A549 (cell line): Measurements from ENCODE around the gene MEGF8. TPM values are rescaled to one million over a fixed set of nuclear protein-coding genes. Genes with fewer than 3 reads are reported as not detected.
A peak's percentile ranks its signal among the peaks of the same experiment; 100 is the strongest.

Experiments
- ATAC-seq, 2 experiments: fragments of 200-7000 bp in 1 of 2; fragments of >200 bp in 1 of 2; cut with Nextera tagmentation in 1 of 2; cut with Tn5 transposase in 1 of 2; 3 replicates each; pipeline versions ENCODE4 v1.8.0 to v1.9.1; 2018 to 2020; ENCODE audit warnings: mild to moderate bottlenecking in 1 of 2, moderate library complexity in 1 of 2
- CTCF ChIA-PET: fragments of 300-600 bp; sonication (Branson Sonifier 250); formaldehyde crosslinking; extraction: SDS; loops from one replicate; lab custom pipeline; 2021; ENCODE audit warnings: antibody characterized with exemption, inconsistent platforms; lab: Yijun Ruan, JAX
- POLR2A ChIA-PET: fragments of 350-600 bp; formaldehyde crosslinking; extraction: SDS; loops from one replicate; lab custom pipeline; 2021; ENCODE audit warnings: antibody characterized with exemption, inconsistent platforms; lab: Yijun Ruan, JAX
- DNase-seq, 2 experiments: peaks; one replicate each; pipeline versions ENCODE4 v3.0.0 to v3.0.0-alpha.2; 2011 to 2016; ENCODE audit warnings: low read depth in 1 of 2, low spot score in 1 of 2
- FAIRE-seq: peaks from 2 replicates; lab custom pipeline; 2011; peaks lifted over from hg19 to GRCh38; lab: Jason Lieb, UNC
- H3K27ac ChIP-seq, 2 experiments: fragments of >200 bp; sonication (Bioruptor Twin); formaldehyde crosslinking; 3 replicates each; pipeline ENCODE4 v1.5.1; 2016 to 2017
- H3K4me1 ChIP-seq: fragments of >200 bp; sonication (Bioruptor Twin); formaldehyde crosslinking; 3 replicates; pipeline ENCODE4 v1.6.1; 2016
- H3K4me2 ChIP-seq: fragments of >200 bp; sonication (Bioruptor Twin); formaldehyde crosslinking; 3 replicates; pipeline ENCODE4 v1.6.1; 2016
- H3K4me3 ChIP-seq: fragments of >200 bp; sonication (Bioruptor Twin); formaldehyde crosslinking; 3 replicates; pipeline ENCODE4 v1.5.1; 2016
- H3K9me3 ChIP-seq: fragments of >200 bp; sonication (Bioruptor Twin); formaldehyde crosslinking; 3 replicates; pipeline ENCODE4 v1.6.1; 2016
- BHLHE40 ChIP-seq: IDR thresholded peaks from 2 replicates; pipeline ENCODE4 v1.6.1; 2012; ENCODE audit warnings: low read depth, low read length, inconsistent platforms
- CBX2 ChIP-seq: fragments of 200-600 bp; sonication (generic); IDR thresholded peaks from 2 replicates; pipeline ENCODE4 v1.6.1; 2016; ENCODE audit warnings: low read depth, mild to moderate bottlenecking, borderline replicate concordance
- ESRRA ChIP-seq: fragments of 150-350 bp; IDR thresholded peaks from 2 replicates; pipeline ENCODE4 v1.6.1; 2014; ENCODE audit warnings: mild to moderate bottlenecking, low read length, borderline replicate concordance
- FOSL2 ChIP-seq, 2 experiments: fragments of 450-650 bp in 1 of 2; fragments of >200 bp in 1 of 2; sonication (Bioruptor Twin) in 1 of 2; formaldehyde crosslinking; IDR thresholded peaks; 2 replicates each; pipeline versions ENCODE4 v1.5.0 to v1.6.1; 2016 to 2020; ENCODE audit warnings: mild to moderate bottlenecking in 1 of 2, moderate library complexity in 1 of 2
- FOXS1 ChIP-seq: fragments of 250-450 bp; sonication (Bioruptor Pico); IDR thresholded peaks from 2 replicates; pipeline ENCODE4 v1.5.0; 2020; ENCODE audit warnings: mild to moderate bottlenecking, moderate library complexity
- HEYL ChIP-seq: fragments of 250-450 bp; sonication (Bioruptor Pico); IDR thresholded peaks from 2 replicates; pipeline ENCODE4 v1.8.0; 2021; ENCODE audit warnings: mild to moderate bottlenecking, moderate library complexity
- JUNB ChIP-seq: fragments of >200 bp; sonication (Bioruptor Twin); formaldehyde crosslinking; IDR thresholded peaks from 2 replicates; pipeline ENCODE4 v1.6.1; 2016
- MAFK ChIP-seq: fragments of 450-650 bp; IDR thresholded peaks from 2 replicates; pipeline ENCODE4 v1.6.1; 2014; ENCODE audit not compliant: partially characterized antibody
- MAZ ChIP-seq: fragments of 150-350 bp; IDR thresholded peaks from 2 replicates; pipeline ENCODE4 v1.6.1; 2014; ENCODE audit warnings: antibody characterized with exemption, low read depth, low read length, borderline replicate concordance
- MYC ChIP-seq: IDR thresholded peaks from 2 replicates; pipeline ENCODE4 v1.6.1; 2012; ENCODE audit warnings: mild to moderate bottlenecking, inconsistent platforms, low read length, improper control_type of control experiment, borderline replicate concordance
- NFE2L2 ChIP-seq: fragments of 150-350 bp; conservative IDR thresholded peaks from 2 replicates; pipeline ENCODE4 v1.6.1; 2014; ENCODE audit warnings: low read length
- NPAS2 ChIP-seq: fragments of 250-450 bp; sonication (Bioruptor Pico); IDR thresholded peaks from 2 replicates; pipeline ENCODE4 v1.8.0; 2022; ENCODE audit warnings: mild to moderate bottlenecking, moderate library complexity, borderline replicate concordance
- PHF8 ChIP-seq: fragments of 200-600 bp; sonication (generic); IDR thresholded peaks from 2 replicates; pipeline ENCODE4 v1.6.1; 2016; ENCODE audit warnings: low read depth, mild to moderate bottlenecking, antibody characterized with exemption, moderate library complexity, borderline replicate concordance
- POLR2A ChIP-seq: IDR thresholded peaks from 2 replicates; pipeline ENCODE4 v1.6.1; 2012; ENCODE audit warnings: mild to moderate bottlenecking, low read length
- POLR2AphosphoS2 ChIP-seq: conservative IDR thresholded peaks from 2 replicates; pipeline ENCODE4 v1.6.1; 2012; ENCODE audit warnings: low read length, improper control_type of control experiment, inconsistent platforms
- RARB ChIP-seq: fragments of 250-450 bp; sonication (Bioruptor Pico); IDR thresholded peaks from 2 replicates; pipeline ENCODE4 v1.8.0; 2021; ENCODE audit warnings: mild to moderate bottlenecking, moderate library complexity
- RCOR1 ChIP-seq: fragments of 150-350 bp; IDR thresholded peaks from 2 replicates; pipeline ENCODE4 v1.6.1; 2014; ENCODE audit warnings: antibody characterized with exemption, low read length, low read depth
- SMC3 ChIP-seq: fragments of >200 bp; sonication (Bioruptor Twin); formaldehyde crosslinking; IDR thresholded peaks from 3 replicates; pipeline ENCODE4 v1.6.1; 2018; ENCODE audit warnings: inconsistent platforms
- SREBF2 ChIP-seq: fragments of 450-650 bp; IDR thresholded peaks from 2 replicates; pipeline ENCODE4 v1.6.1; 2014; ENCODE audit warnings: mild to moderate bottlenecking, moderate library complexity
- TP53 ChIP-seq: fragments of 250-450 bp; sonication (Bioruptor Pico); IDR thresholded peaks from 2 replicates; pipeline ENCODE4 v1.5.0; 2021; ENCODE audit warnings: mild to moderate bottlenecking, moderate library complexity
- ZFP36 ChIP-seq: fragments of 450-650 bp; IDR thresholded peaks from 2 replicates; pipeline ENCODE4 v1.6.1; 2014; ENCODE audit warnings: borderline replicate concordance; ENCODE audit not compliant: partially characterized antibody
- ZNF302 ChIP-seq: fragments of 250-450 bp; sonication (Bioruptor Pico); IDR thresholded peaks from 2 replicates; pipeline ENCODE4 v1.9.0; 2021; ENCODE audit warnings: inconsistent platforms, mild to moderate bottlenecking, moderate library complexity
- WGBS: methylation state at CpG from one replicate; pipeline ENCODE4 v1.1.6; 2017; ENCODE audit errors: missing lambda C conversion rate; 5-methylcytosine and 5-hydroxymethylcytosine counted together
- polyA plus RNA-seq, 4 experiments: library from polyadenylated mRNA; depleted of rRNA in 3 of 4; stranded (reverse); fragments of >200 nt; fragmentation: RNase III in 1 of 4; extraction: RNeasy Plus Mini Kit Qiagen cat#74134 plus additional on column Dnase treatment in 1 of 4; gene quantifications; 2 replicates in 3 of 4; 3 replicates in 1 of 4; pipeline ENCODE4 v1.2.3, GENCODE V29; 2011 to 2017
- TF ChIP-seq, protein P1 (sequence below): IDR thresholded peaks from 2 replicates; pipeline ENCODE4 v1.6.1; 2012

MEGF8 gene
- polyA plus RNA-seq, 2 of the 4 experiments (the other 2 are of a cell fraction): 10.4 to 27.2 TPM

DNA sequence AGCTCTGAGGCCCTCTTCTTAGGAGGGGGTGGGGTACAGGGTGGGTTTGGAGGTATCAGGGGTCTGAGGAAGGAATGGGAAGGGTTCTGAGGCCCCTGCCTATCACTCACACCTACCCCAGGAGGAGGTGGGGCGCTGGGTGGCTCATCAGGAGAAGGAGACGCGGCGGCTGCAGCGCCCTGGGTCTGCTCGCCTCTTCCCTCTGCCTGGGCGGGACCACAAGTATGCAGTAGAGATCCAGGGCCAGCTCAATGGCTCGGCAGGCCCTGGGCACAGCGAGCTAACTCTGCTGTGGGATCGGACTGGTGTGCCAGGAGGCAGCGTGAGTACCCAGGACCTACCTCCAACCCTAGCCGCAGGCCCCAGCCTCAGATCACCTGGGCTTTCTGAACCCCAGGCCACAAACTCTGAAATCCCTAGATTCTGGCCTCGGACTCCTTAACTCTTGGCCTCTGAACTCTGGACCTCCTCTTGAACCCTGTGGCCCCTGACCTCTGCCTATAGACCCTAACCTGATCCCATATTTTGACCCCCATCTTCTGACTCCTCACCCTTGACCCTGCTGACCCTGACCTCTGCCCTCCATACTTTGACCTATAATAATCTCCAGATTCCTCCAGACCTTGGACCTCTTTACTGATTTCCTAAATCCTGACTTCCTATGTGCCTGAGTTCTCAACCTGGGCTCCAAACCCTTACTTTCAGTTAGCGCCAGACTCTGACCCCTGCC, 24.1 kb downstream of the MEGF8 start:
- H3K4me1 ChIP-seq: peaks cover 6% of the 10 kb centered on the region; the same call in 2 of the 3 replicates
- FAIRE-seq (no peak), DNase-seq (no peak), ATAC-seq (peak in 1 of 2 experiments; percentile 7; a peak in 1 of 6 replicates)
- WGBS: 87% methylated on average over 14 of the region's 14 CpGs
- H3K9me3 ChIP-seq: no peaks in the 10 kb centered on the region
- no peak overlapping the region for H3K4me3 ChIP-seq
- no peak for TF ChIP-seq NFE2L2
- TF ChIP-seq ESRRA: peak; percentile 40; the same call in 1 of the 2 replicates
- ChIA-PET CTCF (interaction anchor here (0.7 kb wide), 2 partner anchors 9 to 31 kb away, joined by 3 to 4 read pairs; no protein-coding TSS in a partner anchor), POLR2A (no interaction called here)
- no peak overlapping the region for H3K27ac ChIP-seq
- H3K4me2 ChIP-seq: no peak overlapping the region

DNA sequence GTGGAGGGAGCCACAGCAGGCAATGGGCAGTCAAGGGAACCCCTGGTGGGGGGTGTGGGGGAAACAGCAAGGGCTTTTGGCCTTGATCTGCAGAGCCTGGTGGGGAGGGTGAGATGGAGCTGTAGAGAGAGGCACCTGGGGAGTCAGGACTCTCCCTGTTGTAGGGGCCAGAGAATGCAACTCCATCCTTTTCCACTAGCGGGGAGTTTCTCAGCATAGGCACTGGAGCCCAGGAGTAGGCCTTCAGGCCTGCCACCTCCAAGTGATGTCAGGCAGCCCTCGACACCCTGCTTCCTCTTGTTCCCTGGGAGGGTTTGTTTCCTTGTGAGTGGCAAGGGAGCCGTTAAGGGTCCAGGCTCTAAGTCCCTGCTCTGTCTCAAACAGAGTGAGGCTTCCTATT, 25.0 kb downstream of the MEGF8 start:
- H3K27ac ChIP-seq: no peak overlapping the region
- ChIA-PET POLR2A (no interaction called here), CTCF (no interaction called here)
- H3K4me1 ChIP-seq: peaks cover 6% of the 10 kb centered on the region; the same call in 2 of the 3 replicates
- H3K4me2 ChIP-seq: no peak overlapping the region
- TF ChIP-seq NPAS2 (CRISPR knock-in tag) (no peak), POLR2A (0 out of 2 replicates have a peak, but pooled peaks have one; percentile 12)
- TF ChIP-seq, all 56 proteins: peak for 1
- no peaks in the 10 kb centered on the region for H3K9me3 ChIP-seq
- H3K4me3 ChIP-seq: no peak overlapping the region
- no peak for FAIRE-seq
- DNase-seq: no peak
- 76% methylated on average over 3 of the region's 3 CpGs for WGBS
- ATAC-seq: peak; percentile 35 to 39; a peak in 5 of 6 replicates

- ATAC-seq (no peak), FAIRE-seq (no peak), DNase-seq (no peak)
- WGBS: 92% methylated on average over 21 of the region's 21 CpGs
- Histone ChIP-seq H3K9me3 (no peaks in the 10 kb centered on the region), H3K4me1 (peaks cover 6% of the 10 kb centered on the region; the same call in 2 of the 3 replicates), H3K4me2 (no peak overlapping the region), H3K4me3 (no peak overlapping the region), H3K27ac (no peak overlapping the region)
- ChIA-PET CTCF (no interaction called here), POLR2A (no interaction called here)
- no peak for TF ChIP-seq BHLHE40
- no peak for TF ChIP-seq ESRRA
- TF ChIP-seq, protein P1, sequence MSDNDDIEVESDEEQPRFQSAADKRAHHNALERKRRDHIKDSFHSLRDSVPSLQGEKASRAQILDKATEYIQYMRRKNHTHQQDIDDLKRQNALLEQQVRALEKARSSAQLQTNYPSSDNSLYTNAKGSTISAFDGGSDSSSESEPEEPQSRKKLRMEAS: no peak
- no peak for TF ChIP-seq JUNB
- no peak for TF ChIP-seq TP53
- no peak for TF ChIP-seq MAZ
- no peak for TF ChIP-seq FOXS1 (CRISPR knock-in tag)
- TF ChIP-seq FOSL2 (IDR thresholded peaks at IDR 0.05): no peak
- no peak for TF ChIP-seq FOSL2 (CRISPR knock-in tag; IDR thresholded peaks at IDR 0.05)
- TF ChIP-seq PHF8: no peak
- TF ChIP-seq SMC3: no peak
- TF ChIP-seq POLR2AphosphoS2: no peak
- TF ChIP-seq RCOR1: no peak
- TF ChIP-seq SREBF2: no peak
- no peak for TF ChIP-seq MAFK
- no peak for TF ChIP-seq RARB (CRISPR knock-in tag)
- no peak for TF ChIP-seq HEYL
- no peak for TF ChIP-seq CBX2
- TF ChIP-seq MYC: no peak
- TF ChIP-seq ZNF302: no peak
- TF ChIP-seq ZFP36: no peak
Measured at GRCh38 chr19:42351079-42351735, 25.8 kb downstream of the MEGF8 start.
